Measurements from ENCODE around the gene LMO3. TPM values are rescaled to one million over a fixed set of nuclear protein-coding genes. Genes with fewer than 3 reads are reported as not detected.

LMO3 gene
- total RNA-seq, 1 donor from 2014 or later: not detected

GRCh38 chr12:16523284-16523950, 82.5 kb downstream of the LMO3 start:
- H3K27ac Mint-ChIP-seq: no peak overlapping the region
- no peak for DNase-seq (ENCODE audit: low spot score)
- H3K9me3 Mint-ChIP-seq: peaks cover 4% of the 10 kb centered on the region
- intact Hi-C loops (cut with micrococcal nuclease): no loop called here
- H3K36me3 Mint-ChIP-seq (ENCODE audit: low read depth): no peaks in the 10 kb centered on the region
- H3K27me3 Mint-ChIP-seq (ENCODE audit: insufficient read depth): no peaks in the 10 kb centered on the region
- no peak overlapping the region for H3K4me3 Mint-ChIP-seq
- H3K4me1 Mint-ChIP-seq (ENCODE audit: low read depth): no peaks in the 10 kb centered on the region

- Mint-ChIP-seq H3K27me3 (ENCODE audit: insufficient read depth) (no peaks in the 10 kb centered on the region), H3K9me3 (peaks cover 4% of the 10 kb centered on the region), H3K36me3 (ENCODE audit: low read depth) (no peaks in the 10 kb centered on the region), H3K4me1 (ENCODE audit: low read depth) (no peaks in the 10 kb centered on the region), H3K4me3 (no peak overlapping the region), H3K27ac (no peak overlapping the region)
- intact Hi-C loops (cut with micrococcal nuclease): no loop called here
- DNase-seq (ENCODE audit: low spot score): no peak
Measured at GRCh38 chr12:16520328-16520727, 85.6 kb downstream of the LMO3 start.

GRCh38 chr12:16515666-16516065, 90.3 kb downstream of the LMO3 start:
- no peak overlapping the region for H3K4me3 Mint-ChIP-seq
- DNase-seq (ENCODE audit: low spot score): no peak
- H3K27me3 Mint-ChIP-seq (ENCODE audit: insufficient read depth): no peaks in the 10 kb centered on the region
- intact Hi-C loops (cut with micrococcal nuclease): no loop called here
- no peaks in the 10 kb centered on the region for H3K4me1 Mint-ChIP-seq (ENCODE audit: low read depth)
- no peak overlapping the region for H3K27ac Mint-ChIP-seq
- H3K9me3 Mint-ChIP-seq: no peaks in the 10 kb centered on the region
- no peaks in the 10 kb centered on the region for H3K36me3 Mint-ChIP-seq (ENCODE audit: low read depth)

GRCh38 chr12:16513231-16513630, 92.7 kb downstream of the LMO3 start:
- intact Hi-C loops (cut with micrococcal nuclease): no loop called here
- Mint-ChIP-seq H3K4me3 (no peak overlapping the region), H3K27me3 (ENCODE audit: insufficient read depth) (no peaks in the 10 kb centered on the region), H3K27ac (no peak overlapping the region), H3K9me3 (no peaks in the 10 kb centered on the region), H3K4me1 (ENCODE audit: low read depth) (no peaks in the 10 kb centered on the region), H3K36me3 (ENCODE audit: low read depth) (no peaks in the 10 kb centered on the region)
- no peak for DNase-seq (ENCODE audit: low spot score)

GRCh38 chr12:16509411-16509810, 96.6 kb downstream of the LMO3 start:
- Mint-ChIP-seq H3K4me1 (ENCODE audit: low read depth) (no peaks in the 10 kb centered on the region), H3K4me3 (no peak overlapping the region), H3K27ac (no peak overlapping the region), H3K27me3 (ENCODE audit: insufficient read depth) (no peaks in the 10 kb centered on the region), H3K9me3 (no peaks in the 10 kb centered on the region), H3K36me3 (ENCODE audit: low read depth) (no peaks in the 10 kb centered on the region)
- intact Hi-C loops (cut with micrococcal nuclease): no loop called here
- DNase-seq (ENCODE audit: low spot score): no peak

- H3K4me1 Mint-ChIP-seq (ENCODE audit: low read depth): no peaks in the 10 kb centered on the region
- H3K27ac Mint-ChIP-seq: no peak overlapping the region
- intact Hi-C loops (cut with micrococcal nuclease): no loop called here
- H3K27me3 Mint-ChIP-seq (ENCODE audit: insufficient read depth): no peaks in the 10 kb centered on the region
- DNase-seq (ENCODE audit: low spot score): no peak
- no peak overlapping the region for H3K4me3 Mint-ChIP-seq
- H3K36me3 Mint-ChIP-seq (ENCODE audit: low read depth): no peaks in the 10 kb centered on the region
- H3K9me3 Mint-ChIP-seq: peaks cover 3% of the 10 kb centered on the region
Measured at GRCh38 chr12:16506394-16506793, 99.6 kb downstream of the LMO3 start.

- Mint-ChIP-seq H3K36me3 (ENCODE audit: low read depth) (no peaks in the 10 kb centered on the region), H3K27me3 (ENCODE audit: insufficient read depth) (no peaks in the 10 kb centered on the region), H3K9me3 (peaks cover 3% of the 10 kb centered on the region), H3K4me3 (no peak overlapping the region), H3K27ac (no peak overlapping the region), H3K4me1 (ENCODE audit: low read depth) (no peaks in the 10 kb centered on the region)
- DNase-seq (ENCODE audit: low spot score): no peak
- intact Hi-C loops (cut with micrococcal nuclease): no loop called here
Measured at GRCh38 chr12:16504200-16504599, 101.8 kb downstream of the LMO3 start.

GRCh38 chr12:16499611-16500010, 106.4 kb downstream of the LMO3 start:
- Mint-ChIP-seq H3K4me3 (no peak overlapping the region), H3K27ac (no peak overlapping the region), H3K9me3 (peaks cover 3% of the 10 kb centered on the region), H3K4me1 (ENCODE audit: low read depth) (no peaks in the 10 kb centered on the region), H3K36me3 (ENCODE audit: low read depth) (no peaks in the 10 kb centered on the region), H3K27me3 (ENCODE audit: insufficient read depth) (no peaks in the 10 kb centered on the region)
- no peak for DNase-seq (ENCODE audit: low spot score)
- intact Hi-C loops (cut with micrococcal nuclease): no loop called here
